HG03457 (cell line): ENCODE results near the gene MEIOSIN.
"Not testable (repeated sequence)": the region's sequence is repeated elsewhere in the genome, so short reads cannot be mapped to it uniquely, and the experiment has no call there.

Experiments
- ATAC-seq: cut with Tn5 transposase; IDR thresholded peaks from one replicate; pipeline ENCODE4 v1.9.1; 2021; ENCODE audit warnings: moderate number of reproducible peaks; ENCODE audit not compliant: unreplicated experiment

Gene MEIOSIN

GRCh38 chr19:45733160-45733810, at the start of gene MEIOSIN:
Gene MEIOSIN, plus strand, starts transcription at chr19:45733439. Its CDS starts 1,938 bp downstream, at chr19:45735377.
- no peak for ATAC-seq

GRCh38 chr19:45685045-45685444, 48.2 kb upstream of the MEIOSIN start:
- ATAC-seq: not testable (repeated sequence)

- no peak for ATAC-seq
Observed at GRCh38 chr19:45687599-45687998, 45.6 kb upstream of the MEIOSIN start.

GRCh38 chr19:45691516-45692186, 41.6 kb upstream of the MEIOSIN start, which contains the start of gene SNRPD2:
Gene SNRPD2, minus strand, starts transcription at chr19:45691953. Its CDS starts 65 bp downstream, at chr19:45691888.
- peak; percentile 43 for ATAC-seq

GRCh38 chr19:45692187-45693105, 40.8 kb upstream of the MEIOSIN start, which contains the start of gene QPCTL:
Gene QPCTL, plus strand, starts transcription at chr19:45692666. Its CDS starts 38 bp downstream, at chr19:45692704.
- peak; percentile 71 for ATAC-seq

- no peak for ATAC-seq
Observed at GRCh38 chr19:45693106-45693788, 40.0 kb upstream of the MEIOSIN start.

- ATAC-seq: no peak
Observed at GRCh38 chr19:45701676-45702075, 31.6 kb upstream of the MEIOSIN start.

GRCh38 chr19:45705115-45705514, 28.1 kb upstream of the MEIOSIN start:
- ATAC-seq: no peak

- no peak for ATAC-seq
Observed at GRCh38 chr19:45705710-45706415, 27.4 kb upstream of the MEIOSIN start.

- no peak for ATAC-seq
Observed at GRCh38 chr19:45710356-45711130, 22.7 kb upstream of the MEIOSIN start.

GRCh38 chr19:45711851-45712698, 21.2 kb upstream of the MEIOSIN start:
- ATAC-seq: no peak

- no peak for ATAC-seq
Observed at GRCh38 chr19:45712699-45713067, 20.6 kb upstream of the MEIOSIN start.

- no peak for ATAC-seq
Observed at GRCh38 chr19:45713141-45713540, 20.1 kb upstream of the MEIOSIN start.

GRCh38 chr19:45715139-45715538, 18.1 kb upstream of the MEIOSIN start:
- no peak for ATAC-seq

- no peak for ATAC-seq
Observed at GRCh38 chr19:45716359-45717130, 16.7 kb upstream of the MEIOSIN start.

- peak; percentile 74 for ATAC-seq
Observed at GRCh38 chr19:45717131-45717982, 15.9 kb upstream of the MEIOSIN start.
